ENCODE data around the gene KTN1.
A peak's percentile ranks its signal among the peaks of the same experiment; 100 is the strongest.

KTN1 gene

GRCh38 chr14:55579724-55580469, at the start of gene KTN1:
TSS of gene KTN1 (plus strand) at chr14:55580207. CDS start at chr14:55612049, 31,842 bp downstream.
- DNase-seq: peak; percentile 68 to 85

- DNase-seq: no peak
Measured at GRCh38 chr14:55530464-55530863, 49.5 kb upstream of the KTN1 start.

- no peak for DNase-seq
Measured at GRCh38 chr14:55532645-55533344, 47.2 kb upstream of the KTN1 start.

GRCh38 chr14:55533960-55534359, 46.0 kb upstream of the KTN1 start:
- no peak for DNase-seq

GRCh38 chr14:55535516-55536203, 44.3 kb upstream of the KTN1 start:
- no peak for DNase-seq

- DNase-seq: no peak
Measured at GRCh38 chr14:55536204-55536708, 43.8 kb upstream of the KTN1 start.

- no peak for DNase-seq
Measured at GRCh38 chr14:55537782-55538181, 42.2 kb upstream of the KTN1 start.

GRCh38 chr14:55539975-55540374, 40.0 kb upstream of the KTN1 start:
- DNase-seq: no peak

GRCh38 chr14:55540847-55541773, 38.9 kb upstream of the KTN1 start:
- DNase-seq: no peak

- no peak for DNase-seq
Measured at GRCh38 chr14:55545779-55546178, 34.2 kb upstream of the KTN1 start.

- no peak for DNase-seq
Measured at GRCh38 chr14:55546212-55546874, 33.7 kb upstream of the KTN1 start.

- no peak for DNase-seq
Measured at GRCh38 chr14:55547650-55548315, 32.2 kb upstream of the KTN1 start.

- DNase-seq: no peak
Measured at GRCh38 chr14:55553791-55554190, 26.2 kb upstream of the KTN1 start.

GRCh38 chr14:55556929-55557623, 22.9 kb upstream of the KTN1 start:
- DNase-seq: peak; percentile 82 to 83

- no peak for DNase-seq
Measured at GRCh38 chr14:55562135-55562534, 17.9 kb upstream of the KTN1 start.

- no peak for DNase-seq
Measured at GRCh38 chr14:55568618-55569017, 11.4 kb upstream of the KTN1 start.

- DNase-seq: no peak
Measured at GRCh38 chr14:55571125-55571889, 8.7 kb upstream of the KTN1 start.

GRCh38 chr14:55572578-55572977, 7.4 kb upstream of the KTN1 start:
- no peak for DNase-seq

GRCh38 chr14:55574988-55575387, 5.0 kb upstream of the KTN1 start:
- DNase-seq: no peak

GRCh38 chr14:55577229-55577628, 2.8 kb upstream of the KTN1 start:
- DNase-seq: no peak

Data from NCI-H187 (cell line).